GM12878 (cell line): ENCODE results near the gene BSCL2. TPM values are rescaled to one million over a fixed set of nuclear protein-coding genes. Genes with fewer than 3 reads are reported as not detected.

ENCODE experiments used
- BHLHE40 ChIP-seq, 2 experiments: fragments of 450-650 bp in 1 of 2; IDR thresholded peaks; 2 replicates each; pipeline ENCODE4 v1.6.1; 2011 to 2017; ENCODE audit warnings: low read depth in 2 of 2, borderline replicate concordance in 1 of 2, improper control_type of control experiment in 1 of 2, low read length in 1 of 2, mild to moderate bottlenecking in 1 of 2
- EED ChIP-seq: sonication (generic); IDR thresholded peaks from 2 replicates; pipeline ENCODE4 v1.6.1; 2016; ENCODE audit warnings: antibody characterized with exemption, low read depth
- IRF5 ChIP-seq: fragments of 450-650 bp; IDR thresholded peaks from 2 replicates; pipeline ENCODE4 v1.6.1; 2017; ENCODE audit warnings: borderline replicate concordance
- MEF2A ChIP-seq: IDR thresholded peaks from 2 replicates; pipeline ENCODE4 v1.6.1; 2011; ENCODE audit warnings: low read depth, mild to moderate bottlenecking, low read length, moderate library complexity; ENCODE audit not compliant: insufficient read depth
- NFYA ChIP-seq: IDR thresholded peaks from 2 replicates; pipeline ENCODE4 v1.6.1; 2011; ENCODE audit warnings: low read depth, mild to moderate bottlenecking, low read length, improper control_type of control experiment, borderline replicate concordance
- RB1 ChIP-seq: fragments of 450-650 bp; formaldehyde crosslinking; IDR thresholded peaks from 2 replicates; pipeline ENCODE4 v1.6.1; 2017; ENCODE audit warnings: mild to moderate bottlenecking, borderline replicate concordance
- ZBTB11 ChIP-seq: fragments of 450-650 bp; formaldehyde crosslinking; IDR thresholded peaks from 2 replicates; pipeline ENCODE4 v1.5.0; 2022; ENCODE audit warnings: mild to moderate bottlenecking, missing genetic modification characterization
- polyA plus RNA-seq, 11 experiments: library from polyadenylated mRNA; depleted of rRNA in 4 of 11; unstranded in 6 of 11; stranded (reverse) in 5 of 11; fragments of >200 nt; fragmentation: Nextera tagmentation in 4 of 11; fragmentation: Illumina TruSeq in 1 of 11; extraction: Ambion mirVana in 4 of 11; extraction: Trizol in 1 of 11; gene quantifications; 1 replicate in 1 of 11; 2 replicates in 10 of 11; pipeline versions ENCODE4 v1.2.1 to v1.2.3, GENCODE V29; 2011 to 2016; ENCODE audit warnings: inconsistent platforms in 2 of 11, missing spikeins in 2 of 11, low read depth in 1 of 11
- total RNA-seq, 4 experiments: library from RNA; depleted of rRNA in 3 of 4; stranded (reverse); fragments of >200 nt in 3 of 4; fragmentation: Illumina TruSeq in 1 of 4; extraction: Trizol in 1 of 4; gene quantifications; 2 replicates each; pipeline versions ENCODE4 v1.2.1 to v1.2.3, GENCODE V29; 2013 to 2021

Gene BSCL2
- total and polyA plus RNA-seq, 10 of the 15 experiments (the other 5 are each of a cell fraction or from before 2014, with no cell fraction given): 12.3 to 57.9 (median 21.8) TPM

- TF ChIP-seq IRF5 (no peak), EED (no peak), MEF2A (no peak), ZBTB11 (CRISPR knock-in tag) (no peak), BHLHE40 (IDR thresholded peaks at IDR 0.05; ENCODE audit: borderline replicate concordance in 1 of 2, low read depth in 2 of 2, low read length in 1 of 2) (no peak), NFYA (no peak), RB1 (no peak)
Observed at GRCh38 chr11:62682518-62682917, 24.7 kb downstream of the BSCL2 start (continued).
